NCI-H510A (cell line): ENCODE measurements around the gene PTK6.
"Not testable (repeated sequence)": the region's sequence is repeated elsewhere in the genome, so short reads cannot be mapped to it uniquely, and the experiment has no call there.

Source experiments
- DNase-seq: peaks from one replicate; lab custom pipeline; 2025; lab: John Stamatoyannopoulos, UW

The PTK6 gene

DNA sequence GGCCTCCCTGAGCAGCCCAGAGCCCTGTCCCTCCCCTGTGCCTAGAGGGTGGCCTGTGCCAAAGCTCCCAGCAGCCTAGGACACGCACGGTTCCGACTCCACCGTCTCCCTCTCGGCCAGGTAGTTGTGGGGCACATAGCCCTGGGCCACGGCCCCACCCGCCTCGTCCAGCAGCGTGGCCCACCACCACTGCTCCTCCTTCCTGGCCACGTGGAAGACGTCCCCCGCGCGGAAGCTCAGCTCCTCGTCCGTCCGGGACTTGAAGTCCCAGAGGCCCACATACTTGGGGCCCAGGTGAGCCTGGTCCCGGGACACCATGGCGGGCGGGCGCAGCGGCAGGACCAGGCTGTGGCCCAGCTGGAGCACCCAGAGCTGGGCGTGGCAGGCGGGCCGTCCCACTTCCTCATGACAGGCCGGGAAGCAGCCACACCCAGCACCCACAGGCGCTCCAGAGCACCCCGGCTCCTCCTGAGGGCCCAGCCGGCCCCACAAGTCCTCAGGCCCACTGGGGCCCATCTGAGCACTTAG is at the start of gene PTK6:
PTK6 (minus strand) TSS at position 380 of the 528 bp plus-strand sequence; CDS start at position 318, 62 bp downstream.
- no peak for DNase-seq

- no peak for DNase-seq
Measured at GRCh38 chr20:63586797-63587196, 49.6 kb upstream of the PTK6 start.

- no peak for DNase-seq
Measured at GRCh38 chr20:63585616-63586565, 48.7 kb upstream of the PTK6 start.

GRCh38 chr20:63582382-63583063 is 45.3 kb upstream of the PTK6 start:
- no peak for DNase-seq

GRCh38 chr20:63580796-63581461 is 43.8 kb upstream of the PTK6 start:
- DNase-seq = no peak

- no peak for DNase-seq
Measured at GRCh38 chr20:63579017-63579694, 42.0 kb upstream of the PTK6 start.

DNA sequence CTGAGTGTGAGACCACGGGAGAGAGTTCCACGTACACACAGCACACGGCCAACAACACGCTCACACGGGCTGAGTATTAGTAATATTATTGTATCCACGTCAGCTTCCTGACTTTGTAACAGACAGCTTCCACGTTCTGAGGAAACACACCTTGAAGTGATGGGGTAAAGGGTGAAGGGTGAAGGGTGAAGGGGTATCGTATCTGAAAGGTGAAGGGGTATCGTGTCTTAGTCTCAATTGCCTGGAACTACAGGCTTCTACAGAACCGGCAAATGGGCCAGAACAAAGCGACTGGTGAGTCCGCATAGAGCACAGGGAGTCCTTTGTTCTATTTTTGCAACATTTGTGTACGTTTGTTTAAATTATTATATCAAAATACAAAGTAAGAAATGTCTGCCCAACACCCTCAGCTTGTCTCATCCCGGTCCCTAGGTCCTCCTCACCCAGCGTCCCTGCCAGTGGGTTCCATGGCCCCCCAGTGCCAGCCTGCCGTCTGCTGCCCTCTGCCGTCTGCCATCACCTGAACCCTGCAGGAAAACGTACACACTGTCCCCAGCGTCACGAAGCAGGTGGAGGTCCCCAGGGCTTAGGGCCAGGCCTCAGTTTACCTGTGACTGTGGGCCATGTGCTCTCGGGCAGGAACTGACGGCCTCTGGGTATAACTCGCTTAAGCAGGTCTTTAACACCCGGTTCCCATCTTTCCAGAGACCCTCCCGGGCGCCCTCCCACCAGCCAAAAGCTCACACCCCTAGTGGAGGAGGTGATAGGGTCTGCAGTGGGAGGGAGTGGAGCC is 41.2 kb upstream of the PTK6 start:
- no peak for DNase-seq

DNA sequence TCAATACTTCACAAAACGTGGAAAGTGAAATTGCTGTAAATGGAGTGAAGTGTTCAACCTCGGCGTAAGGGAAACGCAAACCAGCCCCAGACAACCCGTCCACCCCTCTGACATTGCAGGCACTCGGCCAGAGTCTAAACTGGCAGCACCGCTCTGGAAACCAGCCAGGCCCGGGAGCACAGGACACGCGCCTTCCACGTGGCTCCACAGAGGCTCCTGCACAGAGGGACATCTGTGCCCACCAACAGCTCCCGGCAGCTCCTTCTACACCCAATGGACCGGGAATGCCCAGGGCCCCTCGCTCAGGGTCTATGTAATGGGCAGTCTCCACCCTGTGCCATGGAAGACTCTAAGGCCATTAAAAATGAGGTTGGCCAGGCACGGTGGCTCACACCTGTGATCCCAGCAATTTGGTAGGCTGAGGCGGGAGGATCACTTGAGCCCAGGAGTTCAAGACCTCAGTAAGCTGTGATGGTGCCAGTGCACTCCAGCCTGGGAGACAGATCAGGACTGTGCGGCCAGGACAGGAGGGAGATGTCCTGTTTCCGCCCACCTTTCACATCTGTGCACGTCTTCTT is 40.2 kb upstream of the PTK6 start:
- no peak for DNase-seq

DNA sequence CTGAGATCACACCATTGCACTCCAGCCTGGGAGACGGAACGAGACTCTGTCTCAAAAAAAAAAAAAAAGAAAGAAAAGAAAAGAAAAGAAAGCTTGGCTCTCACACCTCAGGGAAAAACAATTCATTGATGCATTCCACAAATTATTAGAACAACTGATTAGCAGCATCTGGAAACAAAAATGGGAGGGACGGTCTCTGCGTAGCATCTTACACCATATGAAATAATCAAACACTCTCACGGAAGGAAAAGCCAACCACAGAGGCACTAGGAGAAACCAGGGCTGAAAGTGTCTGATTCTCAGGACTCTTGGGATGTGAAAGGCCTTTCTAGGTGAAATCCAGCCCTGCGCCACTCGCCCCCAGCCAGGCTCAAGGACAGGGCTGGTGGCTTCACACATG is 39.1 kb upstream of the PTK6 start:
- no peak for DNase-seq

DNA sequence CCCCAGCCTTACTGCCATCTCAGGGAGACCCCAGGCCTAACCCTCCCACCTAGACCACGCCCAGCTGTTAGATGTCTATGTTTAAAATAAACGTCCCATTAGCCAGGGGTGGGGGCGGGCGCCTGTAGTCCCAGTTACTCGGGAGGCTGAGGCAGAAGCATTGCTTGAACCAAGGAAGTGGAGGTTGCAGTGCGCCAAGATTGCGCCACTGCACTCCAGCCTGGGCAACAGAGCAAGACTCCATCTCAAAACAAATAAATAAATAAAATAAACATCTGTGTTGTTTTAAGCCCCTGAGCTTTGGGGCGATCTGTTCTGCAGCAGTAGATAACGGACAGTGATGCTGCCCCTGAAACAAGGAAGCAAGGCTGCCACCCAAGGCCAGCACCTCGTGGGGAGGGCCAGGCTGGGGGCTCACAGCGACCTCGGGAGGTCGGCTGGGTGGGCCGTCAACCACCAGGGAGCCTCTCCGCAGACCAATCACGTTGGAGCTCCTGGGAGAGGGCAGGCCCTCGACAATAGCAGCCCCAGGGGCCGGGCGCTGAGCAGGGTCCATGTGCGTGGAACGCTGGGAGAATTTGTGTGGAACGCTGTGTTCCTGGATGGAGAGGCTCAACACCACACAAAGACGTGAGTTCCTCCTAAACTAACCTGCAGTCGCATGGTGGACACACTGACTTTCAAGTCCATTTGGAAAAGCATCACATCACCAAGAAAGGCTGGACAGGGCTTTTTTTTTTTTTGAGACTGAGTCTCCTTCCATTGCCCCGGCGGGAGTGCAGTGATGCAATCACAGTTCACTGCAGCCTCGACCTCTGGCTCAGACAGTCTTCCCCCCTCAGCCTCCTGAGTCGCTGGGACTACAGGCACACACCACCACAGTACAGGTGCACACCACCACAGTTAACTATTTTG is 37.9 kb upstream of the PTK6 start:
- no peak for DNase-seq

DNA sequence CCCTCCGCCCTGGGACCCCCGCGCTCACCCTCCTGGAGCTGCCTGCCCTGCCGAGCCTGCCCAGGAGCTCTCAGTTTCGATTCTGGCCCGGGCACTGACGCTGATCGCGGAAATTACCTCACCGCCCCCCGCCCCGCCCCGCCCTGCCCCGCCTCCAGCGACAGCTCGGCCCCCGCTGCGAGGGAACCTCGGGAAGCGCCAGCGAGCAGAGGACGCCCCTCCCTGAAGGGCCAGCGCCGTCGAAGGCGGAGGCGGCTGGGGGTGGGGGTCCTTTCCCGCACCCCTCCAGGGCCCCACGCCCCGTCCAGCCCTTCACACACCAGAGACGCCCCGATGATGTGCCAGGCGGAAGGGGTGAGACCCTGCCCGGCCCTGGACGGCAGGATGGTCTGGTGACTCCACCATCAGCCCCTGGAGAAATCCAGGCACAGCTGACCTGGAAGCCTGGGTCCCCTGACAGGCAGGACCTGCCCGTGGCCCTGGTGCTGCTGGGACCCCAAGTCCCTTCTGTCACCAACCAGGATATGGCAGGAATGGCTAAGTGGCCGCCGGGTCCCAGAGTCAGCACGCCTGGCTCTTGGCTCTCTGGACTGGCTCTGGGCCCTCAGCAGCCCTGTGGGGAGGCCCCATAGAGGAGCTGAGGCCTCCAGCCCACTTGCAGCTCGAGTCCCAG is 37.1 kb upstream of the PTK6 start, which contains the start of gene HELZ2:
HELZ2 (minus strand) TSS at position 84 of the 673 bp plus-strand sequence. CDS start 1,854 bp downstream, outside the sequence.
- DNase-seq = no peak

GRCh38 chr20:63573647-63574131 is 36.5 kb upstream of the PTK6 start:
- DNase-seq = no peak

DNA sequence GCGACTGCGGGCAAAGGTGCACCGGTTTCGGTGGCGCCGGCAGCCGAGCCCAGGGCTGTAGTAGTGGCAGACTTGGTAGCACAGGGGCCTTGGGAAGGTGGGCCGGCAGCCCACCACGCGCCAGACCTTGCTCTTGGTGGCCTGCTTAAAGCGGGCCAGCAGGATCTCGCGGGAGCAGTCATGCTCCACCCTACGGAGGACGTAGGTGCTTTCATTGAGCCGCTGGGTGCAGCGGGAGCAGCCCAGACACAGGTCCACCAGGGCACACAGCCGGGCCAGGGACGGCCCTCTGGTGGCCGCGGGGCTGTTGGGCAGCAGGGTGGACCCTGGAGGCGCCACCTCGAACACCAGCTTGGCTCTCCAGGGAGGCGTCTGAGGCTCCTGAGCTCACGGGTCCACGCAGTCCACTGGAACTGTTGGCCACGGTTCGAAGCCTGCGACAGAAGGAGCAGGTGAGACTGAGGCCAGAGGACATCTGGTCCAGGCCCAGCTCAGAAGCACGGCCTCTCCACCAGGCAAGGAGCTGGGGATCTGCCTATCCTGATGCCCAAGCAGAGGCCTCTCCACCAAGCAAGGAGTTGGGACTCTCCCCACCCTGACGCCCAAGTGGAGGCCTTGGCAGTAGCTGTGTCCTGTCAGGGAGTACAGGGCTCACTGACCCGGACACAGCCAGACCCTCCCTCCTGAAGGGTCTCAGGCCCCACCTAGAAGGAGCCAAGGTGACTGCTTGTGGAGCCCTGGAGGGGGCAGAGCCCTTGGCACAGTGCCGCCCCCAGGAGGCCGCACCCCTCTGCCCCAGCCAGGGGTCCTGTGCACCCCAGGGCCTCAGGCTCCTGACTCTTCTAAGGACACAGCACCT is 35.8 kb upstream of the PTK6 start:
- no peak for DNase-seq

DNA sequence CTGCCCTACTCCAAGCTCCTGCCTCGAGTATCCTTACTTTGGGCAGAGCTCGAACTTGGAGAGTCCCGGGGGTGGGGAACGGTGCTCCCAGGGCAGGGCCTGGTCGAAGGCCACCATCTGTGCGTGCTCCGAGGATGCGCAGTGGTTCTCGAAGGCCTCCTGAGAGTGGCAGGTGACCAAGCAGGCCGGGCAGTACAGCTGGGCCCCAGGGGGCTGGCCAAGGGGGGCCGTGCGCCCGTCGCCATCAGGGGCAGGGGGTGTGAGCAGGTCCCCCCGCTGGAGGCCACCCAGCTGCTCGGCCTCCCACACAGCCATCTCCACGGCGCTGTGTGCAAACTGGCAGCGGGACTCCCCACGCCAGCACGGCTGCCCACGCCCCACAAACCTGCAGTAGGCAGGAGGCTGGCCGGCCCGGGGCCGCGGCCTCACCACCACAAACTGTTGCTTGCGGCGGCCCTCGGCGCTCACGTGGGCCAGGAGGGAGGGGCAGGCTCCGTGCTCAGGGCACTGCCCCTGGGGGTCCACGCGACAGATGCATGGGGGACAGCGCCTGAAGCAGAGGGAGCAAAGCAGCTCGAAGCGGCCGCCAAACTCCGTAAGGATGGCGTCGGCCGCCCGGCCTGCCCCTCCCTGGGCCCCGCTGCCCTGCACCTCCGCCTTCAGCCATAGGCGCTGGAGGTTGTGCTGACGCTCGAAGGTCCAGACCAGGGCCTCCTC is 35.1 kb upstream of the PTK6 start:
- no peak for DNase-seq

DNA sequence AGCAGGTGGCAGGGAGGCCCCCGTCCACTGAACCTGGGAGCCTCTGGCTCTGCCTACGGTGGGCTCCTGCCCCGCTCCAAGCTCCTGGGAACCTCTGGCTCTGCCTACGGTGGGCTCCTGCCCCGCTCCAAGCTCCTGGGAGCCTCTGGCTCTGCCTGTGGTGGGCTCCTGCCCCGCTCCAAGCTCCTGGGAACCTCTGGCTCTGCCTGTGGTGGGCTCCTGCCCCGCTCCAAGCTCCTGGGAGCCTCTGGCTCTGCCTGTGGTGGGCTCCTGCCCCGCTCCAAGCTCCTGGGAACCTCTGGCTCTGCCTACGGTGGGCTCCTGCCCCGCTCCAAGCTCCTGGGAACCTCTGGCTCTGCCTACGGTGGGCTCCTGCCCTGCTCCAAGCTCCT is 33.9 kb upstream of the PTK6 start:
- DNase-seq = not testable (repeated sequence)

DNA sequence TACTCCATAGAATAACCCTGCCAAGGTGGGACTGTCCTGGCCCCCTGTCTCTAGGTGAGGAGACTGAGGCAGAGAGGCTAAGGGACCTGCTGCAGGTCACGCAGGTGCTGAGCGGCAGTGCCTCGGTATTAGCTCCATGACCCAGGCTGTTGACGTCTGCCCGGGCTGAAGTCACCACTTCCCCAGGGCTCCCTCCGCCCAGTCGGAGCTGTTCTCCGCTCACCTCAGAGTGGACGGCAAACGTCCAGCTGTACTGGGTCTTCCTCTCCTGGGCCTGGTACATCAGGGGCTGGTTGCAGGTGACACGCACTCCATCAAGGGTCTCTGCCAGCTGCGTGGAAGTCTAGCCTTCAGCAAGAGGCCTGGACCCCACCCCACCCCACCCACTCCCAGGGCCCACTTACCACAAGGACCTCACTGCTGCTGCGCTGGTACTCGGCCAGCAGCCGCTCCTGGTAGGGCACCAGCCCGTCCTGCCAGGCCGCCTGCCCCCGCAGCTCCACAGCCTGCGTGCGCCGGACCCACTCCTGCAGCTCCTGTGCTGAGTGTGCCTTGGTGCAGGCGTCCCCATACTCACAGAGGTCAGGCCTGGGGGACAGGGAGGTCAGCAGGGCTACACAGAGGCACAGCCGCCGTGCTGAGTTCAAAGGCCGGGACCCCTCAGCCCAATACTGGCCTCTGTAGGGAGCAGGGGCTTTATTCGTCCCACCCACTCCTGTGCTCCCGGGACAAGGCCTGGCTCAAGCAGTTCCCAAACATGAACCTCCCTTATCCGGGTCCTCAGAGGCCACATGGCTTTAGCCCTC is 33.3 kb upstream of the PTK6 start:
- no peak for DNase-seq
